GM21825 (cell line): ENCODE results near the gene GPLD1.
"Not testable (repeated sequence)": the region's sequence is repeated elsewhere in the genome, so short reads cannot be mapped to it uniquely, and the experiment has no call there.

Experiments used
- ATAC-seq: cut with Tn5 transposase; IDR thresholded peaks from one replicate; pipeline ENCODE4 v1.9.1; 2021; ENCODE audit warnings: mild to moderate bottlenecking, moderate library complexity; ENCODE audit not compliant: unreplicated experiment

GPLD1 gene

GRCh38 chr6:24425091-24425490 lies 64.3 kb downstream of the GPLD1 start:
- ATAC-seq: no peak

GRCh38 chr6:24419526-24419925 lies 69.9 kb downstream of the GPLD1 start:
- no peak for ATAC-seq

GRCh38 chr6:24415753-24416152 lies 73.6 kb downstream of the GPLD1 start:
- ATAC-seq: peak; percentile 74

- not testable (repeated sequence) for ATAC-seq
Observed at GRCh38 chr6:24414531-24414930, 74.8 kb downstream of the GPLD1 start.

GRCh38 chr6:24412294-24412693 lies 77.1 kb downstream of the GPLD1 start:
- no peak for ATAC-seq

GRCh38 chr6:24410622-24411021 lies 78.8 kb downstream of the GPLD1 start:
- no peak for ATAC-seq

GRCh38 chr6:24408719-24409410 lies 80.5 kb downstream of the GPLD1 start:
- peak; percentile 86 for ATAC-seq

- no peak for ATAC-seq
Observed at GRCh38 chr6:24405262-24405661, 84.1 kb downstream of the GPLD1 start.

- no peak for ATAC-seq
Observed at GRCh38 chr6:24403501-24403824, 85.9 kb downstream of the GPLD1 start.

- ATAC-seq: peak; percentile 95
Observed at GRCh38 chr6:24402697-24403500, 86.5 kb downstream of the GPLD1 start, which contains the start of gene MRS2. MRS2 (plus strand) TSS chr6:24402936; CDS start chr6:24403047, 111 bp downstream.

- ATAC-seq: no peak
Observed at GRCh38 chr6:24401458-24401857, 87.9 kb downstream of the GPLD1 start.

- ATAC-seq: not testable (repeated sequence)
Observed at GRCh38 chr6:24400045-24401039, 89.0 kb downstream of the GPLD1 start.

GRCh38 chr6:24397631-24398030 lies 91.7 kb downstream of the GPLD1 start:
- ATAC-seq: no peak

- no peak for ATAC-seq
Observed at GRCh38 chr6:24396824-24397223, 92.6 kb downstream of the GPLD1 start.

- no peak for ATAC-seq
Observed at GRCh38 chr6:24394780-24395437, 94.5 kb downstream of the GPLD1 start.

GRCh38 chr6:24394061-24394779 lies 95.2 kb downstream of the GPLD1 start:
- ATAC-seq: no peak

GRCh38 chr6:24391756-24392405 lies 97.5 kb downstream of the GPLD1 start:
- ATAC-seq: peak; percentile 86

GRCh38 chr6:24391208-24391607 lies 98.2 kb downstream of the GPLD1 start:
- ATAC-seq: no peak

GRCh38 chr6:24387818-24388217 lies 101.6 kb downstream of the GPLD1 start:
- ATAC-seq: no peak
